Measurements from ENCODE around the gene OGFOD2. TPM values are rescaled to one million over a fixed set of nuclear protein-coding genes. Genes with fewer than 3 reads are reported as not detected.

OGFOD2 gene
- total and polyA plus RNA-seq, 2 of the 13 experiments (the other 11 are each of a cell fraction or from before 2014, with no cell fraction given), result 13.2 to 14.6 TPM

DNA sequence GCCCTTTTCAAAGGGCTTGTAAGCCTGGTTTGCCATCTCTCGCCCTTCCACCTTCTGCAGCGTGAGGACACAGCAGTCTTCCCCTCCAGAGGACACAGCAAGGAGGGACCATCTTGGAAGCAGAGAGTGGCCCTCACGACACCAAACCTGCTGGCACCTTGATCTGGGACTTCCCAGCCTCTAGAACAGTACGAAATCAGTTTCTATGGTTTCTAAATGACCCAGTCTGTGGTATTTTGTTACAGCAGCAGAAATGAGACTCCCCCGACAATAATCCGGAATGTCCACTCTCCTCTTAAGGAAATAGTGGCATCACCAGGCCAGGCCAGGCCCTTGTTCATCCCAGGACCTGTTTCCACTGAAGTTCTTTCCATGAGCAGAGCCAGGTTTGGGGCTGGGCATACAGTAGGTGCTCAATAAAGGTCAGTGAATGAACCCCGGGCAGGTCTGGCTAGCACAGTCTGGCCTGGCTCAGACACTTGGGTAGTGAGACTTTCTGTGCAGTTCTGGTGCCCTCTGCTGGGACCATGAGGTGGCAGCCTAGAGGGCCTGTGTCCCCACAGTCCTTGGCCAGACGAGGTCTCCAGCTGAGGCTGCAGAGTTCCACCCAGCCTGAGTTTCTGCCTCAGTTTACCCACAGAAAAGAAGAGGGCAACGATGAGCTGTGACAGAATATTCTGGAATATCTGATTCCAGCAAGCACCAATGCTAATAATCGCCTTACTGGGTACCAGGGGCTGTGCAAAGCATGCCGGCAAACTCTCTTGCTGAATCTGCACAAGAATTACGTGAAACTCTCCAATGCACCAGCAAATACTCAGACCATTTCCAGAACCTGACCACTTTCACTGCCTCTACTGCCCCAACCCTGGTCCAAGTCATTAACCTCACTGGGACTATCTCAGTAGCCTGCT, 22.8 kb upstream of the OGFOD2 start (continued):
- TF ChIP-seq MAZ (IDR thresholded peaks at IDR 0.05; ENCODE audit: borderline replicate concordance, low read depth, low read length), result no peak
- peak; percentile 51; the same call in 1 of the 2 replicates for TF ChIP-seq MAZ (CRISPR knock-in tag; IDR thresholded peaks at IDR 0.05; ENCODE audit: low read depth)
- TF ChIP-seq, protein P1, sequence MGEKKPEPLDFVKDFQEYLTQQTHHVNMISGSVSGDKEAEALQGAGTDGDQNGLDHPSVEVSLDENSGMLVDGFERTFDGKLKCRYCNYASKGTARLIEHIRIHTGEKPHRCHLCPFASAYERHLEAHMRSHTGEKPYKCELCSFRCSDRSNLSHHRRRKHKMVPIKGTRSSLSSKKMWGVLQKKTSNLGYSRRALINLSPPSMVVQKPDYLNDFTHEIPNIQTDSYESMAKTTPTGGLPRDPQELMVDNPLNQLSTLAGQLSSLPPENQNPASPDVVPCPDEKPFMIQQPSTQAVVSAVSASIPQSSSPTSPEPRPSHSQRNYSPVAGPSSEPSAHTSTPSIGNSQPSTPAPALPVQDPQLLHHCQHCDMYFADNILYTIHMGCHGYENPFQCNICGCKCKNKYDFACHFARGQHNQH (CRISPR knock-in tag; IDR thresholded peaks at IDR 0.05), result peak; percentile 78
- TF ChIP-seq, protein P2, sequence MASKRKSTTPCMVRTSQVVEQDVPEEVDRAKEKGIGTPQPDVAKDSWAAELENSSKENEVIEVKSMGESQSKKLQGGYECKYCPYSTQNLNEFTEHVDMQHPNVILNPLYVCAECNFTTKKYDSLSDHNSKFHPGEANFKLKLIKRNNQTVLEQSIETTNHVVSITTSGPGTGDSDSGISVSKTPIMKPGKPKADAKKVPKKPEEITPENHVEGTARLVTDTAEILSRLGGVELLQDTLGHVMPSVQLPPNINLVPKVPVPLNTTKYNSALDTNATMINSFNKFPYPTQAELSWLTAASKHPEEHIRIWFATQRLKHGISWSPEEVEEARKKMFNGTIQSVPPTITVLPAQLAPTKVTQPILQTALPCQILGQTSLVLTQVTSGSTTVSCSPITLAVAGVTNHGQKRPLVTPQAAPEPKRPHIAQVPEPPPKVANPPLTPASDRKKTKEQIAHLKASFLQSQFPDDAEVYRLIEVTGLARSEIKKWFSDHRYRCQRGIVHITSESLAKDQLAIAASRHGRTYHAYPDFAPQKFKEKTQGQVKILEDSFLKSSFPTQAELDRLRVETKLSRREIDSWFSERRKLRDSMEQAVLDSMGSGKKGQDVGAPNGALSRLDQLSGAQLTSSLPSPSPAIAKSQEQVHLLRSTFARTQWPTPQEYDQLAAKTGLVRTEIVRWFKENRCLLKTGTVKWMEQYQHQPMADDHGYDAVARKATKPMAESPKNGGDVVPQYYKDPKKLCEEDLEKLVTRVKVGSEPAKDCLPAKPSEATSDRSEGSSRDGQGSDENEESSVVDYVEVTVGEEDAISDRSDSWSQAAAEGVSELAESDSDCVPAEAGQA (IDR thresholded peaks at IDR 0.05; ENCODE audit: low read depth), result no peak
- TF ChIP-seq, protein P2 (CRISPR knock-in tag; IDR thresholded peaks at IDR 0.05; ENCODE audit: borderline replicate concordance), result no peak
- TF ChIP-seq HOXA5 (CRISPR knock-in tag; IDR thresholded peaks at IDR 0.05), result no peak
- peak; percentile 64 for TF ChIP-seq ZMYM3 (CRISPR knock-in tag; IDR thresholded peaks at IDR 0.05)
- TF ChIP-seq TCF7 (IDR thresholded peaks at IDR 0.05; ENCODE audit: low read depth), result no peak
- TF ChIP-seq, protein P3, sequence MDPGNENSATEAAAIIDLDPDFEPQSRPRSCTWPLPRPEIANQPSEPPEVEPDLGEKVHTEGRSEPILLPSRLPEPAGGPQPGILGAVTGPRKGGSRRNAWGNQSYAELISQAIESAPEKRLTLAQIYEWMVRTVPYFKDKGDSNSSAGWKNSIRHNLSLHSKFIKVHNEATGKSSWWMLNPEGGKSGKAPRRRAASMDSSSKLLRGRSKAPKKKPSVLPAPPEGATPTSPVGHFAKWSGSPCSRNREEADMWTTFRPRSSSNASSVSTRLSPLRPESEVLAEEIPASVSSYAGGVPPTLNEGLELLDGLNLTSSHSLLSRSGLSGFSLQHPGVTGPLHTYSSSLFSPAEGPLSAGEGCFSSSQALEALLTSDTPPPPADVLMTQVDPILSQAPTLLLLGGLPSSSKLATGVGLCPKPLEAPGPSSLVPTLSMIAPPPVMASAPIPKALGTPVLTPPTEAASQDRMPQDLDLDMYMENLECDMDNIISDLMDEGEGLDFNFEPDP (CRISPR knock-in tag; conservative IDR thresholded peaks at IDR 0.05), result no peak
- peak; percentile 54; the same call in 1 of the 2 replicates for TF ChIP-seq ERF (CRISPR knock-in tag; IDR thresholded peaks at IDR 0.05)
- no peak for TF ChIP-seq ZNF260 (CRISPR knock-in tag; IDR thresholded peaks at IDR 0.05; ENCODE audit: borderline replicate concordance, low read depth)
- TF ChIP-seq HOXA3 (CRISPR knock-in tag; IDR thresholded peaks at IDR 0.05), result no peak
- no peak for TF ChIP-seq DNMT3B (CRISPR knock-in tag; conservative IDR thresholded peaks at IDR 0.05)
- TF ChIP-seq STAG1 (CRISPR knock-in tag; IDR thresholded peaks at IDR 0.05), result peak; percentile 99
- no peak for TF ChIP-seq ZBTB8A (CRISPR knock-in tag; IDR thresholded peaks at IDR 0.05; ENCODE audit: borderline replicate concordance, low read depth)
- no peak for TF ChIP-seq ZNF773 (CRISPR knock-in tag; IDR thresholded peaks at IDR 0.05; ENCODE audit: borderline replicate concordance)
- TF ChIP-seq XRCC5 (optimal IDR thresholded peaks at IDR 0.05; ENCODE audit: low read length), result peak; percentile 34

All from HepG2 (cell line).